Adrenal gland (tissue), 12 donors: ENCODE results near the gene LPP. TPM values are rescaled to one million over a fixed set of nuclear protein-coding genes. Genes with fewer than 3 reads are reported as not detected.

Experiments used
- DNase-seq, 7 donors: peaks; one replicate each; pipeline ENCODE4 v3.0.0-alpha.2; 2019 to 2020
- H3K27ac ChIP-seq, 5 donors: fragments of 200-600 bp; sonication (generic) in 4 of 5; 1 replicate in 3 of 5; 2 replicates in 2 of 5; pipeline versions ENCODE4 v1.5.1 to v1.8.0; 2016 to 2020; ENCODE audit warnings: mild to moderate bottlenecking in 1 of 5
- H3K27me3 ChIP-seq: fragments of 200-600 bp; 2 replicates; pipeline ENCODE4 v1.8.0; 2021
- H3K36me3 ChIP-seq, 2 donors: fragments of 200-600 bp; replicated peaks in 1 of 2; 1 replicate in 1 of 2; 2 replicates in 1 of 2; pipeline versions ENCODE4 v1.5.1 to v1.8.0; 2018 to 2022
- H3K4me1 ChIP-seq, 2 donors: fragments of 200-600 bp; replicated peaks in 1 of 2; 1 replicate in 1 of 2; 2 replicates in 1 of 2; pipeline versions ENCODE4 v1.5.1 to v1.8.0; 2018 to 2021
- H3K4me3 ChIP-seq, 4 donors: fragments of 200-600 bp; sonication (generic) in 3 of 4; one replicate each; pipeline ENCODE4 v1.5.1; 2016 to 2018
- H3K9me3 ChIP-seq, 3 donors: fragments of 200-600 bp; sonication (generic) in 1 of 3; replicated peaks in 1 of 3; 1 replicate in 2 of 3; 2 replicates in 1 of 3; pipeline versions ENCODE4 v1.5.1 to v1.8.0; 2016 to 2021
- POLR2A ChIP-seq, 2 donors: fragments of 450-650 bp; IDR thresholded peaks; one replicate each; pipeline ENCODE4 v1.6.1; 2017; ENCODE audit warnings: antibody characterized with exemption in 2 of 2, mild to moderate bottlenecking in 2 of 2, moderate library complexity in 1 of 2
- WGBS, 4 donors: extraction: QIAGEN DNeasy Blood & Tissue Kit in 2 of 4; methylation state at CpG; one replicate each; pipeline versions ENCODE4 v1.1.5 to v1.1.7; 2013 to 2017; 5-methylcytosine and 5-hydroxymethylcytosine counted together
- intact Hi-C, 2 donors: fragments of 100-400 bp; cut with DNase I; formaldehyde crosslinking; loops; one replicate each; pipeline versions ENCODE4 v1.14.1 to v1.15.0; 2022 to 2023
- polyA plus RNA-seq, 3 donors: library from polyadenylated mRNA; stranded (reverse); fragments of 200-250 nt in 2 of 3; fragments of 350-450 nt in 1 of 3; fragmentation: Illumina TruSeq in 1 of 3; extraction: RNeasy Lipid Tissue Mini Kit (QIAGEN cat#74804) in 1 of 3; gene quantifications; one replicate each; pipeline ENCODE4 v1.2.3, GENCODE V29; 2013 to 2014
- total RNA-seq, 9 donors: library from RNA; depleted of rRNA in 4 of 9; stranded (reverse); fragments of >200 nt in 4 of 9; fragments of 120-200 nt in 1 of 9; fragmentation: NEBNext Ultra II Directional in 1 of 9; extraction: Animal tissue kit (Norgen Biotek cat#: 25700) in 1 of 9; gene quantifications; one replicate each; pipeline versions ENCODE4 v1.1.0 to v1.2.4, GENCODE V29; 2013 to 2023
- TF ChIP-seq, protein P1 (sequence below), 6 experiments: fragments of 450-650 bp in 4 of 6; fragments of 200-600 bp in 2 of 6; sonication (generic) in 1 of 6; IDR thresholded peaks; 1 replicate in 5 of 6; 2 replicates in 1 of 6; pipeline versions ENCODE4 v1.5.1 to v1.8.0; 2016 to 2021; ENCODE audit warnings: antibody characterized with exemption in 6 of 6, mild to moderate bottlenecking in 2 of 6, moderate library complexity in 1 of 6
- donor health status: healthy with polysubstance abuse.
- donor health status: Bipolar disorder and iron deficiency.
- donor health status: DM: yes; HTN: yes; CAD: no.
- donor health status: DM: no; HTN: no; CAD: no.
- donor health status: DM: no; HTN: no; CAD: no.
- donor health status: DM: yes; HTN: yes; CAD: no.

Gene LPP
- total and polyA plus RNA-seq, 12 donors, result 7.0 to 170 (median 101) TPM

- no peak overlapping the region for H3K27ac ChIP-seq
- TF ChIP-seq POLR2A (IDR thresholded peaks at IDR 0.05), result no peak
- TF ChIP-seq, protein P1, sequence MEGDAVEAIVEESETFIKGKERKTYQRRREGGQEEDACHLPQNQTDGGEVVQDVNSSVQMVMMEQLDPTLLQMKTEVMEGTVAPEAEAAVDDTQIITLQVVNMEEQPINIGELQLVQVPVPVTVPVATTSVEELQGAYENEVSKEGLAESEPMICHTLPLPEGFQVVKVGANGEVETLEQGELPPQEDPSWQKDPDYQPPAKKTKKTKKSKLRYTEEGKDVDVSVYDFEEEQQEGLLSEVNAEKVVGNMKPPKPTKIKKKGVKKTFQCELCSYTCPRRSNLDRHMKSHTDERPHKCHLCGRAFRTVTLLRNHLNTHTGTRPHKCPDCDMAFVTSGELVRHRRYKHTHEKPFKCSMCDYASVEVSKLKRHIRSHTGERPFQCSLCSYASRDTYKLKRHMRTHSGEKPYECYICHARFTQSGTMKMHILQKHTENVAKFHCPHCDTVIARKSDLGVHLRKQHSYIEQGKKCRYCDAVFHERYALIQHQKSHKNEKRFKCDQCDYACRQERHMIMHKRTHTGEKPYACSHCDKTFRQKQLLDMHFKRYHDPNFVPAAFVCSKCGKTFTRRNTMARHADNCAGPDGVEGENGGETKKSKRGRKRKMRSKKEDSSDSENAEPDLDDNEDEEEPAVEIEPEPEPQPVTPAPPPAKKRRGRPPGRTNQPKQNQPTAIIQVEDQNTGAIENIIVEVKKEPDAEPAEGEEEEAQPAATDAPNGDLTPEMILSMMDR (IDR thresholded peaks at IDR 0.05), result no peak
- peaks cover 0 to 19% (median 4%) of the 10 kb centered on the region in 3 donors for H3K9me3 ChIP-seq
- no peaks in the 10 kb centered on the region for H3K27me3 ChIP-seq
- no peaks in the 10 kb centered on the region for H3K36me3 ChIP-seq
- DNase-seq, result no peak
- no peaks in the 10 kb centered on the region for H3K4me1 ChIP-seq
- no peak overlapping the region for H3K4me3 ChIP-seq
- intact Hi-C loops, result no loop called here
- 96 to 100% (median 97%) methylated on average over 1 of the region's 1 CpG for WGBS, 4 donors
Measured at GRCh38 chr3:188807006-188807405, 653.0 kb downstream of the LPP start.

DNA sequence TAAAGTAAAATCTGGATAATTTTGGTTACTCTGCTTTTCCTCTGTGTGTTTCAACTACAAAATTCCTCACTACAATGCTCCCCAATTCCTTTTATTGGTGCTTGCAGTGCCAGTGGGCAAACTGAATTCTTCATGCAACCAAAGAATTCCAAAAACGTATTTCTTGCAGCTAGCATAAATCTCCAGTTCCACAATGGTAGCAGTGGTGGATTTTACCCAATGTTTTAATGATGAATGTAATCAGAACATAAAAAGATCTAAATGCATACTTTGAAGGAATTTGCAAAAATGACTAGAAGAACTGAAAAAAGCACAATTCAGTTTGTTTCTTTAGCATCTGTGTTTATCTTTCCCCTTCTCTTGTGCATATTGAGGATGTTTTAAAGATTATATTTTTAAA lies 658.2 kb downstream of the LPP start:
- Histone ChIP-seq H3K4me1 (no peaks in the 10 kb centered on the region), H3K36me3 (no peaks in the 10 kb centered on the region), H3K27me3 (no peaks in the 10 kb centered on the region), H3K4me3 (no peak overlapping the region), H3K27ac (no peak overlapping the region), H3K9me3 (peaks cover 0 to 10% (median 0%) of the 10 kb centered on the region in 3 donors)
- intact Hi-C loops, result no loop called here
- TF ChIP-seq, protein P1 (IDR thresholded peaks at IDR 0.05), result no peak
- no peak for TF ChIP-seq POLR2A (IDR thresholded peaks at IDR 0.05)
- no peak for DNase-seq
- 91 to 100% (median 95%) methylated on average over 1 of the region's 1 CpG for WGBS, 4 donors

- Histone ChIP-seq H3K4me1 (peaks cover 0 to 10% of the 10 kb centered on the region in 2 donors), H3K27ac (no peak overlapping the region), H3K9me3 (no peaks in the 10 kb centered on the region), H3K36me3 (no peaks in the 10 kb centered on the region), H3K4me3 (no peak overlapping the region), H3K27me3 (no peaks in the 10 kb centered on the region)
- DNase-seq, result no peak
- TF ChIP-seq, protein P1 (IDR thresholded peaks at IDR 0.05), result no peak
- no peak for TF ChIP-seq POLR2A (IDR thresholded peaks at IDR 0.05)
- 93 to 97% (median 95%) methylated on average over 2 of the region's 2 CpGs for whole genome bisulfite sequencing, 4 donors
- intact Hi-C loops, result no loop called here
Measured at GRCh38 chr3:188814581-188814980, 660.6 kb downstream of the LPP start.

GRCh38 chr3:188817103-188817934 lies 663.4 kb downstream of the LPP start:
- H3K4me3 ChIP-seq, result no peak overlapping the region
- DNase-seq, result no peak
- WGBS, 4 donors, result 92 to 99% (median 94%) methylated on average over 7 of the region's 7 CpGs
- TF ChIP-seq POLR2A (IDR thresholded peaks at IDR 0.05), result no peak
- TF ChIP-seq, protein P1 (IDR thresholded peaks at IDR 0.05), result no peak
- H3K4me1 ChIP-seq, result peaks cover 0 to 24% of the 10 kb centered on the region in 2 donors
- intact Hi-C loops, result no loop called here
- no peaks in the 10 kb centered on the region for H3K9me3 ChIP-seq
- no peak overlapping the region for H3K27ac ChIP-seq
- H3K36me3 ChIP-seq, result no peaks in the 10 kb centered on the region
- H3K27me3 ChIP-seq, result no peaks in the 10 kb centered on the region
